HG02610 (cell line): Measurements from ENCODE around the gene STARD13.
A peak's percentile ranks its signal among the peaks of the same experiment; 100 is the strongest.

Source experiments
- ATAC-seq: cut with Tn5 transposase; IDR thresholded peaks from one replicate; pipeline ENCODE4 v1.9.1; 2021; ENCODE audit warnings: mild to moderate bottlenecking, moderate library complexity; ENCODE audit not compliant: unreplicated experiment

Gene STARD13

DNA sequence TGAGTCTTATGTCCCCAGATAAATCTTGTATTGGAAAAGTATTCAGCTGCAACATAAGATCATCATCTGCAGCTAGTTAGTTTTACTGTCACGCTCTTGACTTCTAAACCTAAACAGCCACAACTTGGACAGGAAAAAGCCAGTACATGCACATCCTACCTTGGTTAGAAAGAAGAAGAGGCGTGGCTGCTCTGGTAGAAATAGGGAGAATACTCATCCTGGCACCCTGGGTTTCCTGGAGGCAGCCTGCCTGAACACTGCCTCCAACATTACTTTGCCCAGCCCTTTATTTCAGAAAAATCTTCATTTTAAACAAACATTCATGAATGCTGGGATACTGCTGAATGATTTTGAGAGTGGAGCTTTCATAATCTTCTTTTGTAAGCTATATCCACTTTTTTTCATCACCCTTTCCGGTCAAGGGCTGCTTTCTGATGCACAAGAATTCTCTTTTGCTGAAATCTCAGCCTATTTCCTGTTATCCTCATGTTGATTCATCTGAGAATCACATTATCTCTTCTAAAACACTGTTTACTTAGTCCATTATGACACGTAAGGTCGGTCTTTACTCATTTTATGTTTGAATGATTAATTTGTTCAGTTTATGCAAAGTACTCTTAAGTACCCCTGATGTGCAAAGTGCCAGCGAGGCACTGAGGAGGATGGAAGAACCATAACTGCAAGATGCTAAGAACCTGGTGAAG is 55.2 kb downstream of the STARD13 start:
- ATAC-seq = no peak

DNA sequence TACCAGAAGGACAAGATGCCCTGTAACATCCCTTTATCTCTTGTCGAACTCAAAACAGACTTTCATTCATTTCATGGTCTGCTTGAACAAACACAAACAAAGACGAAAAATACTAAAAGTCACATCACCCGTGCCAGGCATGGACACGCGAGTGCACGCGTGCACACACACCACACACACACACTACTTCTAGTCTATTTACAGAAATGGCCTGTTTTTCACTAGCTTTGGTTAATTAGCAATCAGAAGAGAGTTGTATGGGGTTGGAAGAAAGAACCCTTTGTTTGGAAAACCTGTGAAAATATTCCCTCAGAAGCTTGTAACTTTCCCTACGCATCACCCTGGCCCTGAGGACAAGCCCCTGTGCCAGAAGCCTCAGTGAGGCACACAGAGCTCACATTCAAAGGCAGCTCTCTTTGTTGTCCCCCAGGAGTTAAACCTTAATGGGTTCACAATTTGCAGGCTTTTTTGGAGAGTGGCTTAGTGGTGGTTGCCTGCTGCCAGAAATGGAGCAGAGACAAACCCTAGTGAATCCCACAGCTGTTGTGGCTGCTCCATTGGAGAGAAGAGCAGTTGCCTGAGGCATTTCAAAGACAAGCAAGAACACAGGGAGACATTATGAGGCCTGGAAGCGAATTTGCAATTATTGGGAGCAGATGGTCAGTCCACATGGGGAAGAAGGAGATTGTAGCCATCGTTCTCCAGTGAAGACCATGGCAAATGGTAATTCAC is 55.9 kb downstream of the STARD13 start:
- no peak for ATAC-seq

DNA sequence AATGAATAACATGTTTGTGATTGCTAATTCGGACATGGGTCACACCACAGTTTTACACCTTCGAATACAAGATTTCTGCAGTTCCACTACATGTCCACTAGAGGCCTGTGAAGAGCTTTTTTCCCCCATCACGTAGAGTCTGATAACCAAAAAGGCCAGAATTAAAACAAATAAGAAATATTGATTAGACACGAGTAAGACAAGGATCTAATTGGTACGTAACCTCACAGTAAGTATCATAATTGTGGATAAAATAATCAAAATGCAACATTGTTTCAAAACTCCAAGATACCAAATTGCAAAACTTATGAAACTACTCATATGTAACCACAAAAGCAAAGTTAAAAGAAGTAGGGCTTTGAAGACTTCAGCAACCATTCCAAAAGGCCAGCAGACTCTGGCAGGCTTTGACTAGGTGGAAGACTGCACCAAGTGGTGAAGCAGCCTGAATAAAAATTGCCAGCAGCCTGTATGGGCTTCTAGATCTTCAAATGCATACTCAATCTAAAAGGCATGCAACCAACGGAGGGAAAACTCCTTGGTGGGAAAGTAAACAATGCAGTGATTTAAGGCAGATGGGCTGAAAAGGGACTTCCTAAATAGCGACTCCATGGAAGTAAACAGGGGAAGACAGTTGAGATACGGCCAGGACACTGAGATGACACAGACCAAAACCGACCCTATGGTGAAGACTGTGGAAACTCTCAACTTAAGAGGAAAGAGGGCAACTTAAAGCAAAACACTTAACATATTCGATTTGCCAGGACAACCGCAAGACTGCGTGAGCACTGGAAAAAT is 56.7 kb downstream of the STARD13 start:
- peak; percentile 64 for ATAC-seq

DNA sequence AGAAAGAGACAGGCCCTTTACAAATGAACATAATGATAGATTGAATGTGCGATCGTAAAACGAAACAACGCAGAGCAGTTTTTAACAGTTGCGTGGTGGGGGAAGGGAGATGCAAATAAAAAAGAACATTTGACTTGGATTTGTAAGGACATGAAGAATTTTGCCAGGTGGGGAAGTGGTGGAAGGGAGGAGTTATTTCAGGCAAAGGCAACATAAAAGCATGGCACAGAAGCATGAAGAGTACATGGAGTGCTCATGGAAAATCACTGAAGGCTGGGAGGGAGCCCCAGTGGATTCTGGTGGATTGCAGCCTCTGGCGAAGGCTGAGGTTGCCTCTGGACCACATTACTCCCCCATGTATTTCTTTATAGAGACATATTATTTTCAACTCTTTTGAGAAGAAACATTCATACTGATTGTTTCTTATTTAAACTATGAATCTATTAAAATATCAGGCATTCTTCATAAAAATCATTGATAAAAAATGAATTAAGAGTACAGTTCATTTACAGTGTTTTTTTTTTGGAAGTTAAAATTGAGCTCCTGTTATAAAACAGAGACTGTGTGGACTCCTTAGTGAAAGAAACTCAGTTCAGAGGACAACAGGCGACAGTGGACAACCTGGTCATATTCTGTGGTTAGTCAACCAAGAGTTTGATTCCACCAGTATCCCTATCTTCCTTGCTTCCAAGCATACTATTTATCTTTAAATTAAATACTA is 57.5 kb downstream of the STARD13 start:
- ATAC-seq = peak; percentile 18

GRCh38 chr13:33224686-33225085 is 60.9 kb downstream of the STARD13 start:
- ATAC-seq = no peak

GRCh38 chr13:33224191-33224590 is 61.4 kb downstream of the STARD13 start:
- no peak for ATAC-seq

GRCh38 chr13:33219926-33220325 is 65.6 kb downstream of the STARD13 start:
- no peak for ATAC-seq

DNA sequence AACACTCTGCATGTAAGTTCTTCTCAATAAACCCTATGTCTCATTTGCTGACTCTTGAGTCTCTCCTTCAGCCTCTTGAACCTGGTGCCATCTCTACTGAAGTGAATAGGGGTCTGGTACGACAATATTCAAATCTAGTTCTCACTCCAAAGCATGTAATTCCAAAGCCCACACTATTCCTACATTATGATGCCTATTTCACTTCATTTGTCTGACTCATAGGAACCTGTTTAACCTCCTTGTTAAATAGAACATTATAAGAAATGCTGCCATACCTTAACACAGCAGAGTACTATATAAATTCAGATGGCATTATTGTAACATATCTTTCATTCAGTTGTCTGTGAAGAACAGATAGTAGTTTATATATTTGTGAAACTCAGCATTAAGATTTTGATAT is 67.1 kb downstream of the STARD13 start:
- no peak for ATAC-seq

DNA sequence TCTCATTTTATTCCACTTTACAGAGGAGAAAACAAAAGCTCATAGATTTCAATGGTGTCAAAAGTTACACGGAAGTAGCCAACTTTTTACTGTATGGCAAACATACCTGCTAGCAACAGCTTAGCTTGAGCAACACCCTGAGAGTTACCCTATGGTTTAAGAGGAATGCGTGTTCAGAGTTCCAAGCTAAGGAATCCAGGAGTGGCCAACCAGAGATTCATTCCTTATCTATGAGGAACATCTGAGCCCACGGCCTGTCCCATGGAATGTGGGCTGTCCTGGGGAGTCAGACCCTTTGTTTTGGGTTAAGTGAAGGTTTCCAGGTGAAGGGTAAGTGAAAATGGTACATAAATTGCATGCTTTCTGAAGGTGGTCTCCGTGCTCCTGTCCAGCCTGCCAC is 67.5 kb downstream of the STARD13 start:
- ATAC-seq = no peak

DNA sequence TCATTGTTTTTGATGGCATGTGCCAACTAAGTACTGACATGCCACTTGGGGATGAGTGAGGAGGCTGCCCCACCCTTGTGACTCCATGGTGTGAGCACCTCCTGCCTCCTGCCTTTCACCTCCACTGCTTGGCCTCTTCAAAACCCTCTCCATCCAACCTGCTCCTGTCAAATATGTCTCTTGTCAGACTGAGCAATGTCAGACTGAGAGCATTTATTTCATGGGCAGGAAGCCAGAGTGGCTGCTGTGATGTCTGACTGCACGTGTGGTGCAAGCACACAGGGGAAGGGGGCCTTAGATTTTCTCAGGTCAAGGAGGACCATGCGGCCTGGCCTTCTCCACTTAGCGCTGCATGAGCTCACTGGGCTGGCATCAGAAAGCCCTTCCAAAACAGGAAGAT is 68.3 kb downstream of the STARD13 start:
- no peak for ATAC-seq

- no peak for ATAC-seq
These were observed 71.8 kb downstream of the STARD13 start for GRCh38 chr13:33213797-33214196.

DNA sequence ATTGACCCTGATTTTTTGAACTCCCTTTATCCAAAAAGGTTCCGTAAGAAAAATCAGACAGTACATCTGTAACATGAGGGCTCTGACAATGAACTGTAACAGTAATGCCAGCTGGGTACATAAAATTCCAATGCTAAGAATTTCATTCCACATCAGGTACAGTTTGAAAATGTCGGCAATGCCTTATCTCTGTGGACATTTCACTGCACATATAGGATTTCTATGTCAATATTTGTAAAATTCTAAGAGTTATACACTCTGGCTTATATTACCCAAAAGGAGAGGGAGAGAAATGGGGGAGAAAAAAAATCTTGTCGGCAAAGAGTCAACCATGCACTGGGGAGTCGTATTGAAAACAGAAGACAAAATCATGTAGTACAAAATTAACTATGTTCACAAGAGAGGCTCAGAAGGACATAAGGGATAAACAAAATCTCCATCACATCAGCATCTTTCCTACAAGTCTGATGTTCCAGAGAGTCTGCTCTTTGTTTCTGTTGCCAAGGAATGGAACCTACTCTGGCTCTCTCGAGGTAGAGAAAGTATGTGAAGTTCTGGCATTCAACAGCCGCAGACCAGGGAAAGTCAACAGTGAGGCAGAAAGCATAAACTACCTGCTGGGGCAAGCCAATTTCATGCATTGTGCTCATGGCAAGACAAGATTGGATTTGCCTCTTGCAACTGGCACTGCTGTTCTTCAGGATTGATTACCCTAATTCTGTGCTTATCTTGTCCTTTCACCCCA is 72.4 kb downstream of the STARD13 start:
- ATAC-seq = no peak

DNA sequence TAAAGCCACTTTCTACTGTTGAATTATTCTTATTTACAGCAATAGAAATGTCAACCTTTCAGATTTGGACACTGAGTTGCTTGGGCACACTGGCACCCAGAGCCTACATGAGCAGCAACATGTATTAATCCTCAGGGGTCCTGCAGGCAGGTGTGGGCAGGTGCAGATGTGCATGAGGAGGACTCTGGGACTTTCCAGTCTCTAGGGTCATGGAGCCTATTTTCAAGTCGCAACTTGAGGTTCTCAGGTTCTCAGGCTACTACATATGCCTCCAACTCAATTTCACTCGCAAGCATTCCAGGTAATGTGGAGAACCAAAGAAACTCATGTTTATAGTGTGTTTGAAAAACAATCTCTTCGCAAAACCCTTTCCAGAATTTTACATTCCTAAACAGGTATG is 73.2 kb downstream of the STARD13 start:
- no peak for ATAC-seq

DNA sequence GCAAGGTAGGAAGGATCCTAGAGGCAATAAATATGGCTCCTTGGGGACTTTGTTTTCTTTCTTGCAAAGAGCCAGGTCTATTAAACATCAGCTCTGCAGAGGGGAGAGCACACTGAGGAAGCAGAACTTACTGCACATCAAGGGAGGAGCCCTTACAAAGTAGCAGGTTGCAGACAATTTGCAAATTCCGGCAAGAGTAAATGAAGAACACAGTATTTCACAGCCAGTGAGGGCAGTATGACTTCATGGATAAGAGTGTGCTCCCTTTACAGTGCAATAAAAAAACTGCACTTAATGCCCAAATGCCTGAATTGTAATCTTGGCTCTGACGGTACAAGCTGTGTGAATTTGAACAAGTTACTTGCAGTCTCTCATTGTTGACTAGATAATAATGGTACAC is 75.5 kb downstream of the STARD13 start:
- ATAC-seq = no peak

DNA sequence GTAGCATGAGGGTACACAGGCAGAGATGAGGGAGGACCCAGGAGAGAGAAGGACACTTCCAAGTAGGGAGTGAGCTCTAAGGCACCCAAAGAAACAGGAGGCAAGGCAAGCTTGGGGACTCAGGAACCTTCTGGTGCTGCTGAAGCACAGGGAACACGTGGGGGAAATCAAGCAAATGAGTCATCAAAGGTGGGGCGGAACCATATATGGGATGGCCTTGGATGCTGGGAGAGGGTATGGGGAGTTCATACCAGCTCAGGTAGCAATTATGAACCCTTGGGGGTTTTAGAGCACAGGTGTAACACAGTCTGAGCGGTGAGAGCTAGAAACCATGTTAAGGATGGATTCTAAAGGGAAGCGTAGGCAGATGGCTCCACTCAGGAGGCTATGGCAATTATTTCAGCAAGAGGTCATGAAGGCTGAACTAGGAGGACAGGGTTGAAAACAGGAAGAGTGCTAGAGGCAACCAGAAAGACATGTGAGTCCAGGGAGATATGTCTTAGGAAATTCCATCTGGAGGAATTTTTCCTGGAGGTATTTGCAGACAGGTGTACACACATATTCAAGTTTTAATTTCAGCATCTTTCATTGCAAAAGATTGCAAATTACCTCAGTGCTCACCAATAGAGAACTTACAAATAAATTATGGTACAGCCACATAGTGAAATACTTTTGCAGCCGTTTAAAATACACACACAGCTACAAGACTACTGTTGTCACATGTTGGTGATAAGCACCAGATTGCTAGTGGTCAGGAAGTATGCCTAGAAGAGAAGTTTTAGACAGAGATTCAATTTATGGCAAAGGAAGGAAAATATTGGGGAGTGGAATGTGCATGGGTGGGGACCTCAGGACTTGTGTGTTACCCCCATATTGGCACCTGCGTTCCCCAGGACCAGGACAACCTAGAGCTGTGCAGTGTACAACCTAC is 77.0 kb downstream of the STARD13 start:
- no peak for ATAC-seq

GRCh38 chr13:33207615-33207961 is 78.0 kb downstream of the STARD13 start:
- no peak for ATAC-seq

DNA sequence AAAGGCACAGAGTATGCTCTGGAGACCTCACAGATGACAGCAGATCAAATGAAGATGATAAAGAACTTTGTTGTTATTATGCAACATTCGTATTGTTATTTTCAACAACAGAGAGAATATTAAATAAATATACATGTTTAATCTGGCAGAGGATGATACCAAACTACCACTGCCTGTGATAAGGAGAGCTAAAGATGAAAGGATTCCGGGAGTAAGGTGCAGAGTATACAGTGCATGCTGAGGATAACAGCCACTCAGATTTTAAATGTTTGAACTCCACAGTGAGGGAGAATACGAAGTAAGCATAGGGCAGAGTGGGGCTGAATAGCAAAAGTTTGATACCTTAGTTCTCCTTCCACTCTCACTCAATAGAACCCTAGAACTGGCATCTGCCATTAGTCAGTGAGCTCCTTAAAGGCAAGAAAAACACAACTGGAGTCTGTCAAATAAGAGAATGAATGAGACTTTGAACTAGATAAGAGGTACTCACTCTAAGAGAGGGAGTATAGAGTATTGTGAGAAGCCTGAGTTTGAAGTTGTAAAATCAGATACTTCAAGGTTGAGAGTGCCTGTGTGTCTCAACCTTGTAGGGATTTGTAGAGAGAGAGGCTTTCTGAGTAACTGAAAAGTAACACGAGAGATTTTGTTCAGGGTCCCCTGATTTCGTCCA is 78.5 kb downstream of the STARD13 start:
- no peak for ATAC-seq

DNA sequence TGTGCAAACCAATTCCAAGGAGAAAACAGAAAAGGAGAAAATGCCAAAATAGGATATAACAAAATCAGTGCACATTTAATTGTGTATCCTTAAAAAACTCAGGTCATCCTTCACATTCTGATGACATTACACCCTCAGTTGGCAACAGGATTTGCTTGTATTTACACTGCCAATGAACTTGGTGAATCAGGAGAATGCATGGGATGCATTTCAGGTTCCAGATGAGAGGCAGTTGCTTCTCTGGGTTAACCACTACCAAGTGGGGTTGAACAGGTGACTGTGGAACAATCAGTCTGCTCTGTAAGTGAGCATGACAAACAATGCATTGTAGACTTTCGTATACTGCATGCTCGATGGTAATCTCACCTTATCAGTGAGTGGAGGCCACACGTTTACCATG is 79.1 kb downstream of the STARD13 start:
- ATAC-seq = no peak

- peak; percentile 55 for ATAC-seq
These were observed 79.7 kb downstream of the STARD13 start for GRCh38 chr13:33205804-33206221.
